ENCODE measurements around the gene IRAK3. TPM values are rescaled to one million over a fixed set of nuclear protein-coding genes. Genes with fewer than 3 reads are reported as not detected.
"Not testable (repeated sequence)": the region's sequence is repeated elsewhere in the genome, so short reads cannot be mapped to it uniquely, and the experiment has no call there.

The IRAK3 gene
- total RNA-seq, 3 donors from 2014 or later (not counting 1 experiment from before 2014, with no cell fraction given), result 3.7 to 9.9 (median 9.2) TPM

GRCh38 chr12:66170606-66171005 lies 18.4 kb upstream of the IRAK3 start:
- peaks cover 0 to 2% of the 10 kb centered on the region in 2 donors for H3K27me3 Mint-ChIP-seq (ENCODE audit: low read depth in 2 of 2)
- H3K4me1 Mint-ChIP-seq, result peaks cover 34 to 43% of the 10 kb centered on the region in 2 donors
- DNase-seq, result no peak
- no peak for TF ChIP-seq CTCF (IDR thresholded peaks at IDR 0.05)
- H3K27me3 ChIP-seq (ENCODE audit: control insufficient read depth, insufficient read depth, low read length), result no peaks in the 10 kb centered on the region
- no peaks in the 10 kb centered on the region for H3K9me3 ChIP-seq (ENCODE audit: control insufficient read depth, insufficient read depth, low read length)
- H3K4me3 ChIP-seq (ENCODE audit: low read length), result peak overlapping the region; percentile 82
- intact Hi-C loops (cut with micrococcal nuclease), result no loop called here
- no peaks in the 10 kb centered on the region for H3K36me3 Mint-ChIP-seq
- H3K27ac ChIP-seq (ENCODE audit: low read length), result peak overlapping the region; percentile 98
- H3K4me1 ChIP-seq (ENCODE audit: control insufficient read depth, insufficient read depth, low read length), result peaks cover 15% of the 10 kb centered on the region
- 88% methylated on average over 2 of the region's 3 CpGs for WGBS (ENCODE audit: insufficient coverage)
- H3K36me3 ChIP-seq (ENCODE audit: control insufficient read depth, insufficient read depth, low read length), result peaks cover 5% of the 10 kb centered on the region
- H3K4me3 Mint-ChIP-seq, result peak overlapping the region; percentile 98
- no peak for ATAC-seq
- H3K27ac Mint-ChIP-seq, result peak overlapping the region; percentile 98 to 99
- H3K9me3 Mint-ChIP-seq, result no peaks in the 10 kb centered on the region

- H3K36me3 ChIP-seq (ENCODE audit: control insufficient read depth, insufficient read depth, low read length); ATAC-seq; H3K9me3 Mint-ChIP-seq; H3K27me3 ChIP-seq (ENCODE audit: control insufficient read depth, insufficient read depth, low read length); intact Hi-C loops (cut with micrococcal nuclease); H3K4me1 Mint-ChIP-seq; H3K9me3 ChIP-seq (ENCODE audit: control insufficient read depth, insufficient read depth, low read length); H3K4me3 Mint-ChIP-seq; H3K4me3 ChIP-seq (ENCODE audit: low read length); DNase-seq; H3K4me1 ChIP-seq (ENCODE audit: control insufficient read depth, insufficient read depth, low read length); H3K27ac ChIP-seq (ENCODE audit: low read length); H3K36me3 Mint-ChIP-seq; H3K27ac Mint-ChIP-seq: not testable (repeated sequence)
- 96% methylated on average over 53 of the region's 54 CpGs for WGBS (ENCODE audit: insufficient coverage)
- H3K27me3 Mint-ChIP-seq (ENCODE audit: low read depth in 2 of 2), result peaks cover 15 to 26% of the 10 kb centered on the region in 2 donors
Observed at GRCh38 chr12:66174391-66175325, 14.4 kb upstream of the IRAK3 start.

GRCh38 chr12:66176105-66176900 lies 12.7 kb upstream of the IRAK3 start:
- Mint-ChIP-seq H3K4me3 (no peak overlapping the region), H3K27me3 (ENCODE audit: low read depth in 2 of 2) (peaks cover 15 to 26% of the 10 kb centered on the region in 2 donors), H3K9me3 (no peaks in the 10 kb centered on the region), H3K36me3 (no peaks in the 10 kb centered on the region), H3K27ac (no peak overlapping the region), H3K4me1 (no peaks in the 10 kb centered on the region)
- Histone ChIP-seq H3K27me3 (ENCODE audit: control insufficient read depth, insufficient read depth, low read length) (no peaks in the 10 kb centered on the region), H3K27ac (ENCODE audit: low read length) (no peak overlapping the region), H3K4me3 (ENCODE audit: low read length) (no peak overlapping the region), H3K36me3 (ENCODE audit: control insufficient read depth, insufficient read depth, low read length) (no peaks in the 10 kb centered on the region), H3K4me1 (ENCODE audit: control insufficient read depth, insufficient read depth, low read length) (no peaks in the 10 kb centered on the region), H3K9me3 (ENCODE audit: control insufficient read depth, insufficient read depth, low read length) (no peaks in the 10 kb centered on the region)
- intact Hi-C loops (cut with micrococcal nuclease), result no loop called here
- ATAC-seq (no peak), DNase-seq (no peak)
- TF ChIP-seq CTCF (IDR thresholded peaks at IDR 0.05), result no peak
- no CpG with 5 or more reads among the region's 1 CpG for WGBS (ENCODE audit: insufficient coverage)

- Mint-ChIP-seq H3K9me3 (peaks cover 5 to 6% of the 10 kb centered on the region in 2 donors), H3K27ac (no peak overlapping the region), H3K4me1 (no peaks in the 10 kb centered on the region), H3K4me3 (no peak overlapping the region), H3K27me3 (ENCODE audit: low read depth in 2 of 2) (peaks cover 48 to 53% of the 10 kb centered on the region in 2 donors), H3K36me3 (peaks cover 7% of the 10 kb centered on the region)
- H3K36me3 ChIP-seq (ENCODE audit: control insufficient read depth, insufficient read depth, low read length), result no peaks in the 10 kb centered on the region
- no peaks in the 10 kb centered on the region for H3K9me3 ChIP-seq (ENCODE audit: control insufficient read depth, insufficient read depth, low read length)
- DNase-seq (no peak), ATAC-seq (no peak)
- intact Hi-C loops (cut with micrococcal nuclease), result no loop called here
- WGBS (ENCODE audit: insufficient coverage), result 74% methylated on average over 3 of the region's 3 CpGs
- H3K4me3 ChIP-seq (ENCODE audit: low read length), result no peak overlapping the region
- no peak for TF ChIP-seq CTCF (IDR thresholded peaks at IDR 0.05)
- H3K27me3 ChIP-seq (ENCODE audit: control insufficient read depth, insufficient read depth, low read length), result peaks cover 2% of the 10 kb centered on the region
- no peak overlapping the region for H3K27ac ChIP-seq (ENCODE audit: low read length)
- H3K4me1 ChIP-seq (ENCODE audit: control insufficient read depth, insufficient read depth, low read length), result no peaks in the 10 kb centered on the region
Observed at GRCh38 chr12:66182956-66183355, 6.1 kb upstream of the IRAK3 start.

GRCh38 chr12:66184822-66185221 lies 4.2 kb upstream of the IRAK3 start:
- H3K9me3 Mint-ChIP-seq; DNase-seq; H3K4me3 ChIP-seq (ENCODE audit: low read length); ATAC-seq; H3K4me3 Mint-ChIP-seq; H3K36me3 ChIP-seq (ENCODE audit: control insufficient read depth, insufficient read depth, low read length); H3K27ac ChIP-seq (ENCODE audit: low read length); H3K27me3 ChIP-seq (ENCODE audit: control insufficient read depth, insufficient read depth, low read length); H3K36me3 Mint-ChIP-seq; H3K4me1 Mint-ChIP-seq; H3K9me3 ChIP-seq (ENCODE audit: control insufficient read depth, insufficient read depth, low read length); intact Hi-C loops (cut with micrococcal nuclease); H3K27ac Mint-ChIP-seq: not testable (repeated sequence)
- peaks cover 43 to 47% of the 10 kb centered on the region in 2 donors for H3K27me3 Mint-ChIP-seq (ENCODE audit: low read depth in 2 of 2)
- 72% methylated on average over 1 of the region's 3 CpGs for WGBS (ENCODE audit: insufficient coverage)
- peaks cover 11% of the 10 kb centered on the region for H3K4me1 ChIP-seq (ENCODE audit: control insufficient read depth, insufficient read depth, low read length)

All from natural killer cell (primary cell).